HG02852 (cell line): ENCODE results near the gene GADL1.

Experiments used
- ATAC-seq: cut with Tn5 transposase; IDR thresholded peaks from one replicate; pipeline ENCODE4 v1.9.1; 2021; ENCODE audit warnings: mild to moderate bottlenecking, moderate library complexity; ENCODE audit not compliant: unreplicated experiment

Gene GADL1

GRCh38 chr3:30699927-30700326 is 194.5 kb downstream of the GADL1 start:
- ATAC-seq: no peak

GRCh38 chr3:30698549-30698948 is 195.9 kb downstream of the GADL1 start:
- ATAC-seq: no peak

GRCh38 chr3:30696896-30697295 is 197.6 kb downstream of the GADL1 start:
- ATAC-seq: no peak

- ATAC-seq: no peak
These were observed 198.1 kb downstream of the GADL1 start for GRCh38 chr3:30696403-30696819.

GRCh38 chr3:30695302-30696061 is 199.0 kb downstream of the GADL1 start:
- no peak for ATAC-seq

- ATAC-seq: no peak
These were observed 199.8 kb downstream of the GADL1 start for GRCh38 chr3:30694668-30695067.

GRCh38 chr3:30694148-30694547 is 200.3 kb downstream of the GADL1 start:
- ATAC-seq: no peak

- peak; percentile 92 for ATAC-seq
These were observed 200.9 kb downstream of the GADL1 start for GRCh38 chr3:30693470-30694120.

- no peak for ATAC-seq
These were observed 201.8 kb downstream of the GADL1 start for GRCh38 chr3:30692498-30693130.

- ATAC-seq: no peak
These were observed 202.5 kb downstream of the GADL1 start for GRCh38 chr3:30691944-30692343.

- no peak for ATAC-seq
These were observed 203.1 kb downstream of the GADL1 start for GRCh38 chr3:30691249-30691880.

GRCh38 chr3:30690199-30690598 is 204.3 kb downstream of the GADL1 start:
- ATAC-seq: no peak

GRCh38 chr3:30688776-30689641 is 205.5 kb downstream of the GADL1 start:
- ATAC-seq: no peak

- ATAC-seq: no peak
These were observed 206.4 kb downstream of the GADL1 start for GRCh38 chr3:30687930-30688570.

- no peak for ATAC-seq
These were observed 207.7 kb downstream of the GADL1 start for GRCh38 chr3:30686799-30687198.

- ATAC-seq: no peak
These were observed 208.3 kb downstream of the GADL1 start for GRCh38 chr3:30686176-30686575.

- ATAC-seq: no peak
These were observed 209.2 kb downstream of the GADL1 start for GRCh38 chr3:30685267-30685667.

- ATAC-seq: no peak
These were observed 210.1 kb downstream of the GADL1 start for GRCh38 chr3:30684356-30684755.

- ATAC-seq: no peak
These were observed 210.7 kb downstream of the GADL1 start for GRCh38 chr3:30683769-30684168.
